SIG-M5 (cell line): ENCODE data around the gene BCKDK.
"Not testable (repeated sequence)": the region's sequence is repeated elsewhere in the genome, so short reads cannot be mapped to it uniquely, and the experiment has no call there.

Source experiments
- DNase-seq: peaks from one replicate; lab custom pipeline; 2025; lab: John Stamatoyannopoulos, UW

BCKDK gene

GRCh38 chr16:31141489-31142108, 33.4 kb downstream of the BCKDK start:
- no peak for DNase-seq

GRCh38 chr16:31142109-31143010, 34.2 kb downstream of the BCKDK start:
- DNase-seq, result peak; percentile 78

- DNase-seq, result no peak
Observed at GRCh38 chr16:31143011-31143693, 35.0 kb downstream of the BCKDK start.

GRCh38 chr16:31143694-31144148, 35.5 kb downstream of the BCKDK start:
- no peak for DNase-seq

- not testable (repeated sequence) for DNase-seq
Observed at GRCh38 chr16:31144418-31144817, 36.2 kb downstream of the BCKDK start.

GRCh38 chr16:31145398-31145990, 37.3 kb downstream of the BCKDK start:
- DNase-seq, result no peak

GRCh38 chr16:31147574-31147973, 39.4 kb downstream of the BCKDK start:
- no peak for DNase-seq

GRCh38 chr16:31148281-31148728, 40.1 kb downstream of the BCKDK start:
- no peak for DNase-seq

- DNase-seq, result no peak
Observed at GRCh38 chr16:31148896-31149295, 40.7 kb downstream of the BCKDK start.

- DNase-seq, result no peak
Observed at GRCh38 chr16:31149332-31149731, 41.1 kb downstream of the BCKDK start.

GRCh38 chr16:31149894-31150890, 42.0 kb downstream of the BCKDK start, which contains the start of gene PRSS36:
Gene PRSS36, minus strand, starts transcription at chr16:31150066. Its CDS starts 31 bp downstream, at chr16:31150035.
- DNase-seq, result no peak

GRCh38 chr16:31150976-31151375, 42.8 kb downstream of the BCKDK start:
- not testable (repeated sequence) for DNase-seq

GRCh38 chr16:31157136-31157535, 49.0 kb downstream of the BCKDK start:
- no peak for DNase-seq
